Endothelial cell of umbilical vein (primary cell): ENCODE data around the gene CCDC85B.

Experiments
- EZH2 ChIP-seq: IDR thresholded peaks from 2 replicates; pipeline ENCODE4 v1.6.1; 2012; ENCODE audit warnings: borderline replicate concordance, low read depth, mild to moderate bottlenecking, moderate library complexity, low read length, inconsistent platforms; ENCODE audit not compliant: severe bottlenecking
- FOS ChIP-seq: IDR thresholded peaks from 2 replicates; pipeline ENCODE4 v1.6.1; 2011; ENCODE audit warnings: mild to moderate bottlenecking, low read length, moderate library complexity, borderline replicate concordance; ENCODE audit not compliant: insufficient read depth
- GATA2 ChIP-seq: IDR thresholded peaks from 2 replicates; pipeline ENCODE4 v1.7.0; 2011; ENCODE audit warnings: low read depth, mild to moderate bottlenecking, moderate library complexity, mixed read lengths, low read length; ENCODE audit not compliant: insufficient read length, insufficient read depth
- JUN ChIP-seq: IDR thresholded peaks from 2 replicates; pipeline ENCODE4 v1.6.1; 2011; ENCODE audit warnings: borderline replicate concordance, low read depth; ENCODE audit not compliant: insufficient read length, insufficient read depth
- MYC ChIP-seq: IDR thresholded peaks from one replicate; pipeline ENCODE4 v1.6.1; 2011; ENCODE audit warnings: mild to moderate bottlenecking, low read depth, low read length
- POLR2A ChIP-seq: IDR thresholded peaks from 2 replicates; pipeline ENCODE4 v1.6.1; 2012; ENCODE audit warnings: low read depth, mild to moderate bottlenecking, control low read depth, low read length
- POLR2AphosphoS5 ChIP-seq: IDR thresholded peaks from 2 replicates; pipeline ENCODE4 v1.6.1; 2012; ENCODE audit warnings: low read depth, mild to moderate bottlenecking, control low read depth, low read length, moderate library complexity; ENCODE audit not compliant: insufficient read depth
- TF ChIP-seq, protein P1 (sequence below), 2 donors: IDR thresholded peaks; 1 replicate in 1 of 2; 2 replicates in 1 of 2; pipeline ENCODE4 v1.5.1; 2011; ENCODE audit warnings: low read length in 2 of 2, mild to moderate bottlenecking in 2 of 2, moderate library complexity in 2 of 2, control low read depth in 1 of 2, inconsistent platforms in 1 of 2, low read depth in 1 of 2; ENCODE audit not compliant: insufficient read depth in 1 of 2; ENCODE audit errors: extremely low read depth in 1 of 2
- TF ChIP-seq, protein P2 (sequence below): IDR thresholded peaks from 2 replicates; pipeline ENCODE4 v1.6.1; 2011; ENCODE audit not compliant: insufficient read depth, insufficient read length

DNA sequence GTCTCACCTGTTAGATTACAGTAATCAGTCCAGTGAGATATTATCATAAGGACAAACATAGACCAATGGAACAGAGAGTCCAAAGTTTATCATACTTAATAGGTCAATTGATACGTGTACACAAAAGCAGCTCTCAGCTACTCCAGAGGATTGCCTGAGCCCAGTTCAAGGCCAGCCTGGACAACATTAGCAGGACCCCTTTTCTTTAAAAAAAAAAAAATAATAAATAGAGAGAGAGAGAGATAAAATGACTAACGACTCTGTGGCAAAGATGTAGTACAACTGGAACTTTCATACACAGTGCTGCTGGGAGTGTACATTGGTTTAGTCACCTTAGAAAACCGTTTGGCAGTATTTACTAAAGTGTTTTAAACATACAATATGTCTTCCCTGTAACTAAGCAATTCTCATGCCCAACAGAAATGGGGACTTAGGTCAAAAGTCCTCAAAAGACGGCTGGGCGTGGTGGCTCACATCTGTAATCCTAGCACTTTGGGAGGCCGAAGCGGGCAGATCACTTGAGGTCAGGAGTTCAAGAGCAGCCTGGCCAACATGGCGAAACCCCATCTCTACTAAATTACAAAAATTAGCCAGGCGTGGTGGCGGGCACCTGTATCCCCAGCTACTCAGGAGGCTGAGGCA lies 46.1 kb upstream of the CCDC85B start:
- TF ChIP-seq, protein P1, sequence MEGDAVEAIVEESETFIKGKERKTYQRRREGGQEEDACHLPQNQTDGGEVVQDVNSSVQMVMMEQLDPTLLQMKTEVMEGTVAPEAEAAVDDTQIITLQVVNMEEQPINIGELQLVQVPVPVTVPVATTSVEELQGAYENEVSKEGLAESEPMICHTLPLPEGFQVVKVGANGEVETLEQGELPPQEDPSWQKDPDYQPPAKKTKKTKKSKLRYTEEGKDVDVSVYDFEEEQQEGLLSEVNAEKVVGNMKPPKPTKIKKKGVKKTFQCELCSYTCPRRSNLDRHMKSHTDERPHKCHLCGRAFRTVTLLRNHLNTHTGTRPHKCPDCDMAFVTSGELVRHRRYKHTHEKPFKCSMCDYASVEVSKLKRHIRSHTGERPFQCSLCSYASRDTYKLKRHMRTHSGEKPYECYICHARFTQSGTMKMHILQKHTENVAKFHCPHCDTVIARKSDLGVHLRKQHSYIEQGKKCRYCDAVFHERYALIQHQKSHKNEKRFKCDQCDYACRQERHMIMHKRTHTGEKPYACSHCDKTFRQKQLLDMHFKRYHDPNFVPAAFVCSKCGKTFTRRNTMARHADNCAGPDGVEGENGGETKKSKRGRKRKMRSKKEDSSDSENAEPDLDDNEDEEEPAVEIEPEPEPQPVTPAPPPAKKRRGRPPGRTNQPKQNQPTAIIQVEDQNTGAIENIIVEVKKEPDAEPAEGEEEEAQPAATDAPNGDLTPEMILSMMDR (IDR thresholded peaks at IDR 0.05; ENCODE audit: extremely low read depth in 1 of 2, insufficient read depth in 1 of 2, low read depth in 1 of 2, low read length in 2 of 2), result no peak
- TF ChIP-seq FOS (no peak), EZH2 (no peak), POLR2A (no peak), POLR2AphosphoS5 (no peak), JUN (no peak), MYC (no peak), GATA2 (no peak)
- TF ChIP-seq, protein P2, sequence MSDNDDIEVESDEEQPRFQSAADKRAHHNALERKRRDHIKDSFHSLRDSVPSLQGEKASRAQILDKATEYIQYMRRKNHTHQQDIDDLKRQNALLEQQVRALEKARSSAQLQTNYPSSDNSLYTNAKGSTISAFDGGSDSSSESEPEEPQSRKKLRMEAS, result no peak
